ENCODE results near the gene FXYD7. TPM values are rescaled to one million over a fixed set of nuclear protein-coding genes. Genes with fewer than 3 reads are reported as not detected.

FXYD7 gene
- polyA plus RNA-seq, 1 donor (not counting 4 experiments of a cell fraction or from before 2014, with no cell fraction given) = not detected

DNA sequence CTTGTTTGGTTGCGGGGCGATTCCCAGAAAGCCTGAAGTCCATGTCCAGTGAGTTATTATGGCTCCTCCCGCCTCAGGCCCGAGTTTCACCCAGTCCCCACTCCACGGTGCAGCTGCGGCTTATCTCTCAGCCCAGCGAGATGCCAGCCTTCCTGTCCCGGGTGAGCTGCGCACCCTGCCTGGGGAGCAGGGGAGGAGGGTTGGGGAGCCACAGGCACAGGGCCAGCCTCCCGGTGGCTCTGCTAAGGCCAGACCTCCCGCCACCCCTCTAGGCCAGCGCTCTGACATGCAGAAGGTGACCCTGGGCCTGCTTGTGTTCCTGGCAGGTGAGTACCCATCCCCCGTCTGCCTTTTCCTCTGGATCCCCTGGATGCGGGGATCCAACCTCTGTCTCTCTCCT lies 24.0 kb upstream of the FXYD7 start:
- peak overlapping the region; percentile 73 for H3K9ac ChIP-seq (ENCODE audit: control insufficient read depth, extremely low read depth, insufficient read depth, low read length)
- FAIRE-seq = no peak
- dilution Hi-C loops (cut with MboI; ENCODE audit: extremely low pct_ligation_motif_present, low sequenced_read_pairs) = no loop called here

GRCh38 chr19:35119578-35120155 lies 23.4 kb upstream of the FXYD7 start:
- no peaks in the 10 kb centered on the region for H4K20me1 ChIP-seq (ENCODE audit: control insufficient read depth, extremely low read depth, insufficient read depth, low read length)
- peak overlapping the region; percentile 87 for H3K27ac ChIP-seq (ENCODE audit: control insufficient read depth, insufficient read depth, low read length)
- peaks cover 7 to 19% of the 10 kb centered on the region in 2 experiments for H3K36me3 ChIP-seq (ENCODE audit: control insufficient read depth in 2 of 2, extremely low read depth in 1 of 2, insufficient read depth in 2 of 2, low read length in 2 of 2)
- H3K9me3 ChIP-seq (ENCODE audit: control insufficient read depth, low read depth, low read length) = no peaks in the 10 kb centered on the region
- peaks cover 38% of the 10 kb centered on the region for H3K79me2 ChIP-seq (ENCODE audit: control insufficient read depth, insufficient read depth, low read length)
- dilution Hi-C loops (cut with MboI; ENCODE audit: extremely low pct_ligation_motif_present, low sequenced_read_pairs) = no loop called here
- peak overlapping the region; percentile 100 for H3K4me2 ChIP-seq (ENCODE audit: control insufficient read depth, extremely low read depth, insufficient read depth, low read depth, low read length)
- peak overlapping the region; percentile 74 for H3K9ac ChIP-seq (ENCODE audit: control insufficient read depth, extremely low read depth, insufficient read depth, low read length)
- H3K9me1 ChIP-seq (ENCODE audit: control insufficient read depth, extremely low read depth, insufficient read depth, low read length) = no peaks in the 10 kb centered on the region
- FAIRE-seq (no peak), DNase-seq (ENCODE audit: low read depth, low spot score) (no peak)
- H3K27me3 ChIP-seq (ENCODE audit: control insufficient read depth, extremely low read depth, insufficient read depth, low read length) = no peaks in the 10 kb centered on the region
- peak overlapping the region; percentile 30 to 93 (median 35) for H3K4me3 ChIP-seq (ENCODE audit: control insufficient read depth in 2 of 3, extremely low read depth in 1 of 3, insufficient read depth in 2 of 3, low read depth in 1 of 3, low read length in 3 of 3)
- TF ChIP-seq CTCF (optimal IDR thresholded peaks at IDR 0.05 in 1 of 3, IDR thresholded peaks at IDR 0.05 in 1 of 3, conservative IDR thresholded peaks at IDR 0.05 in 1 of 3; ENCODE audit: extremely low read depth in 1 of 3, insufficient read depth in 2 of 3, low read length in 3 of 3) (no peak), EZH2 (IDR thresholded peaks at IDR 0.05; ENCODE audit: low read length) (no peak)
- H2AFZ ChIP-seq (ENCODE audit: control insufficient read depth, low read length) = no peak overlapping the region
- peaks cover 82% of the 10 kb centered on the region for H3K4me1 ChIP-seq (ENCODE audit: control insufficient read depth, extremely low read depth, insufficient read depth, low read length)

More for the DNA sequence above, 24.0 kb upstream of the FXYD7 start:
- H4K20me1 ChIP-seq (ENCODE audit: control insufficient read depth, extremely low read depth, insufficient read depth, low read length) = no peaks in the 10 kb centered on the region
- DNase-seq (ENCODE audit: low read depth, low spot score) = no peak
- no peaks in the 10 kb centered on the region for H3K27me3 ChIP-seq (ENCODE audit: control insufficient read depth, extremely low read depth, insufficient read depth, low read length)
- H3K36me3 ChIP-seq (ENCODE audit: control insufficient read depth in 2 of 2, extremely low read depth in 1 of 2, insufficient read depth in 2 of 2, low read length in 2 of 2) = peaks cover 7 to 19% of the 10 kb centered on the region in 2 experiments
- TF ChIP-seq EZH2 (IDR thresholded peaks at IDR 0.05; ENCODE audit: low read length) (no peak), CTCF (optimal IDR thresholded peaks at IDR 0.05 in 1 of 3, IDR thresholded peaks at IDR 0.05 in 1 of 3, conservative IDR thresholded peaks at IDR 0.05 in 1 of 3; ENCODE audit: extremely low read depth in 1 of 3, insufficient read depth in 2 of 3, low read length in 3 of 3) (no peak)
- H3K4me3 ChIP-seq (ENCODE audit: control insufficient read depth in 2 of 3, extremely low read depth in 1 of 3, insufficient read depth in 2 of 3, low read depth in 1 of 3, low read length in 3 of 3) = peak overlapping the region; percentile 30 to 93 (median 35)
- peaks cover 82% of the 10 kb centered on the region for H3K4me1 ChIP-seq (ENCODE audit: control insufficient read depth, extremely low read depth, insufficient read depth, low read length)
- H2AFZ ChIP-seq (ENCODE audit: control insufficient read depth, low read length) = no peak overlapping the region
- H3K79me2 ChIP-seq (ENCODE audit: control insufficient read depth, insufficient read depth, low read length) = peaks cover 38% of the 10 kb centered on the region
- H3K9me1 ChIP-seq (ENCODE audit: control insufficient read depth, extremely low read depth, insufficient read depth, low read length) = no peaks in the 10 kb centered on the region
- peak overlapping the region; percentile 100 for H3K4me2 ChIP-seq (ENCODE audit: control insufficient read depth, extremely low read depth, insufficient read depth, low read depth, low read length)
- H3K27ac ChIP-seq (ENCODE audit: control insufficient read depth, insufficient read depth, low read length) = peak overlapping the region; percentile 87
- no peaks in the 10 kb centered on the region for H3K9me3 ChIP-seq (ENCODE audit: control insufficient read depth, low read depth, low read length)
